GM12872 (cell line): ENCODE results near the gene SERTAD2.

Source experiments
- TF ChIP-seq, protein P1 (sequence below): IDR thresholded peaks from 3 replicates; pipeline ENCODE4 v1.5.1; 2011; ENCODE audit warnings: low read depth, mild to moderate bottlenecking, low read length, moderate library complexity; ENCODE audit not compliant: insufficient read depth

The SERTAD2 gene

DNA sequence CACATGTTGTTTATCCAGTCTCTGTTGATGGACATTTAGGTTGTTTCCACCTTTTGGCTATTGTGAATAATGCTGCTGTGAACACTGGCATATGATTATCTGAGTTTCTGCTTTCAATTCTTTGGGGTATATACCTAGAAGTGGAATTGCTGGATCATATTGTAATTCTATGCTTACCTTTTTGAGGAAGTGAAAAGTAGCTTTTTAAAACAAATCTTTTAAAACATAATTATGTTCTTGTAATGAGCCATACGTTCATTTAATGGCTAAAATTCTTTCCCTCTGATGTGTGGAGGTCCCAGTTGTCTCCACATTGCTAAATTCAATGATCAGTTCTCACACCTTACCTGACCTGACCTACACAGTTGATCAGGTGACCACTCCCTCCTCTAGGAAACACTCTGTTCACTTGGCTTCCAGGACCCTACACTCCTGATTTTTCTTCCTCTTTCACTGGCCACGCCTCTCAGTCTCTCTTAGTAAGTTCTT, 27.8 kb upstream of the SERTAD2 start:
- TF ChIP-seq, protein P1, sequence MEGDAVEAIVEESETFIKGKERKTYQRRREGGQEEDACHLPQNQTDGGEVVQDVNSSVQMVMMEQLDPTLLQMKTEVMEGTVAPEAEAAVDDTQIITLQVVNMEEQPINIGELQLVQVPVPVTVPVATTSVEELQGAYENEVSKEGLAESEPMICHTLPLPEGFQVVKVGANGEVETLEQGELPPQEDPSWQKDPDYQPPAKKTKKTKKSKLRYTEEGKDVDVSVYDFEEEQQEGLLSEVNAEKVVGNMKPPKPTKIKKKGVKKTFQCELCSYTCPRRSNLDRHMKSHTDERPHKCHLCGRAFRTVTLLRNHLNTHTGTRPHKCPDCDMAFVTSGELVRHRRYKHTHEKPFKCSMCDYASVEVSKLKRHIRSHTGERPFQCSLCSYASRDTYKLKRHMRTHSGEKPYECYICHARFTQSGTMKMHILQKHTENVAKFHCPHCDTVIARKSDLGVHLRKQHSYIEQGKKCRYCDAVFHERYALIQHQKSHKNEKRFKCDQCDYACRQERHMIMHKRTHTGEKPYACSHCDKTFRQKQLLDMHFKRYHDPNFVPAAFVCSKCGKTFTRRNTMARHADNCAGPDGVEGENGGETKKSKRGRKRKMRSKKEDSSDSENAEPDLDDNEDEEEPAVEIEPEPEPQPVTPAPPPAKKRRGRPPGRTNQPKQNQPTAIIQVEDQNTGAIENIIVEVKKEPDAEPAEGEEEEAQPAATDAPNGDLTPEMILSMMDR, result no peak

DNA sequence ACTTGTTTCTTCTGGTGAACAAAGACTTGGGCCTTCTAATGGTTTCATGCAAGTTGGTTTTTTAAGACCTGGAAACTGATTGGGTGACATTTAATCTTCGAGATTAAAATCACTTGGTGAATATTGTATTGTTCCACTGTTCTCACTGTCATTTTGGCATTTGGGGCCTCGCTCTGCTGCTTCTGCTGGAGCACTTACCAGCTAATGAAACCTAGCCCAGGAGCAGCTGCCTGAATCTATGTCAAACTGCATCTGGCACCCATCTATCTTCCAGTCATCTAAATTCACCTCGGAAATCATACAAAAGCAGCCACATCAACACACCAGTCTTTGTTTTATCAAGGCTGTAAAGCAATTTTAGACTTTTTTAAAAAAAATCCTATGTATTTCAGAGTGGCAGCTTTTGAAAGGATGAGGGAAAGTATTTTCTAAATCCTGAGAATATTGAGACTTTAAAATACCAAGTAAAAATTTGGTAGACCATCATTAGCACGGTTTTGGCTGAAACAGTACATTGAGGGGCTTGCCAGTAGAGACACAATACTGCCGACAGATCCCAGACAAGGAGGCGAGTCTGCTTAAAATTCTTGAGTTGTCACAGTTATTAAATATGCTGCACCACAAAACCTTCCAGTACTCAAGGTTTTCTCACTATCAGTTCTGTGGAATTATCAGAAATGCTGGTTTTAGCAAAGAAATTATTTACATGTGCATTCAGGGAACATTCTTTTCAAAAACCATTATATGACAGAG, 26.1 kb upstream of the SERTAD2 start:
- TF ChIP-seq, protein P1, result no peak

DNA sequence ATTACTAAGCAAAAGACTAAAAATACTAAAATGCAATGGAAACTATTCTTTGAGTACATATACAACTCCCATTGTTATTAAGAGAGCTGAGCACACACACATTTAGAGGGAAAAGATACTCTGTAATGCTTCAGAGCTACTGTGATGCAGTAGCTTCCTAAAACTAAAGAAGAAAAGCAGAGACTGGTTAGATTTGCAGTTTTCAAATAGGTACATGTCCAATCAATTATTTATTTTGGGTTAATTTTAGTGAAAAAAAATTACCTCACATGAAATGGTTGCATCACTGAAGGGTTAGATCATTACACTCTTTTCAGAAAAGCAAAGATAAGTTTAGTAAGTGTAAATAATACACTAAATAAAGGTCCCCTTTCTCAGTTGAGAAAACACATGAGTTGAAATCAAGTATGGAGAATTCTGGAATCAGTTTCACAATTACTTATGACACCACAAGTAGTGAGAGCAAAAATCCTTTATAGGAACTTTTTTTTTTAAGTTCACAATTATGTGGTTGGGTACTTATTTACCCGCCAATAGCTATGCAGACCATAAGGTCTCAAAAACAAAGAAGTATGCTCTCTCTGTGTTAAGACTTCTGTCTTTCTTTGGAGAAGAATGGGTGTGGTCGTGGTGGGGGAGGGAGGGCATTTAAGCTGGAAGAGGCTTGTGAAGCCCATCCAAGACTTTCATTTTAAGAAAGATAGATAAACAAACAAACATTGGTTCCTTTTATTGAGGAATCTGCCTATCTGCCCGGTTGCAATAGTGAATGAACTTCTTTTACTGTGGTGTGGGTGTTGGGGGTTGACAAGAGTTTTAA, 25.3 kb upstream of the SERTAD2 start:
- TF ChIP-seq, protein P1, result no peak

DNA sequence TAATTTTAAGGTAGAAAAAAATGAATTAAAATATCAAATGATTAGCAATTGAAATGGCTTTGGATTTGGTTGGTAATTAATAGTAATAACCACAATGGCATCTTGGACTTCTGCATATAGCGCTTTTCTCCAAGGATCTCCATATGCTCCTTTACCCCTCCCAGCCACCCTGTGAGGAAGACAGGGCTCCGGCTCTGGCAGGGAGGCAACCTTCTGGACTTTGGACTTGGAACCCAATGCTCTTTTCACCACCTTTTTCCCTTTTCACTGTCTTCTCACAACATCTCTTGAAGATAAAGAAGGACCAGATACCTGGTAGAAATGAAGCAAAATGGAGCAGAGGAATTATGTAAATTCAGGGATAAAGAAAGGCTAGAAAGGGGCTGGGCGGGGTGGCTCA, 23.8 kb upstream of the SERTAD2 start:
- TF ChIP-seq, protein P1, result no peak

DNA sequence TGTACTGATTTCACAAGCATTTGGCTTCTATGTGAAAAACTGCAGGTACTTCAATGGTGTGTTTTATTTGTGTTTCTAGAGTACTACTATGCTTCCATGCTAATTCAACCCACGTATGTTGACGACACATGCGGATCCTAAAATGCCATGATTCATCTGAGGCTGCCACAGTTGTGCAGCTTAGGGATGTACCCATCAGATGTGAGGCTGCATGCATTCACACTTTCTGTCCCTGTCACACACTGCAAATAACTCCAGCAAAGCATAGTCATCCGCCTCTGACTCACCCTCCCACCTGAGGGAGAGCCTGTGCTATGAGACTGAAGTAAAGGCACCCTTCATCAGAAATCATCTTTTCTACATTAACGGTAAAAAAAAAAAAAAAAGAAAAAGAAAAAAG, 22.1 kb upstream of the SERTAD2 start:
- TF ChIP-seq, protein P1, result no peak

DNA sequence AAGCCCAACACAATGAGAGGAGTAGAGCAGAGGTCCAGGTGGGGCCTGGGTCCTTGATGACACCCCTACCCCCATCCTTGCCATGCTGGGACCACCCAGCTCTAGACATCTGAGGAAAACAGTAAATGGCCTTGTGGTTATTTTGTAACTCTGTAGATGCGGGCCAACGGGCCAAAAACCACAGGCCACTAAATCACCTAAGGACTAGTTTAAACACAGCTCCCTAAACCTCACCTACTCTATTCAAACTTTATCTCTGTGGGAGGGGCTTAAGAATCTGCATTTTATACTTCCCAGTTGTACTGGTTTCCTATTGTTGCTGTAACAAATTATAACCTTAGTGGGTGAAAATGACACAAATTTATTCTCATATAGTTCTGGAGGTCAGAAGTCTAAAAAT, 19.0 kb upstream of the SERTAD2 start:
- TF ChIP-seq, protein P1, result no peak

DNA sequence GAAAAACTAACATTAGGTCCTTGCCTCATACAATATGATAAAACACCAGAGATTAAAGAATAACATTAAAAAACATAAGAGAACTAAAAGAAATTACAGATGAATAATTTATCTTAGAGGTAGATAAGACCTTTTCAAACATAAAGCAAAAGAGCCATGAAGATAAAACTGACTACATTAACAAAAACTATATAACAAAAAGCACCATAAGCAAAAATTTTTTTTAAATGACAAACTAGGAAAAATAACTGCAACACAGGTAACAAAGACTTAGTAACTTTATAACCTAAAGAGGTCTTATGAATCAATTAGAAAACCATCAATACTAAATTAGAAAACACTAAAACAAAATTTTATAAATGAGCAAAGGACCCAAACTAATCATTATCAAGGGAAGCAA, 16.3 kb upstream of the SERTAD2 start:
- TF ChIP-seq, protein P1, result no peak
